HepG2 (cell line): ENCODE measurements around the gene CDC42EP1. TPM values are rescaled to one million over a fixed set of nuclear protein-coding genes. Genes with fewer than 3 reads are reported as not detected.

Experiments used
- CBFB ChIP-seq: sonication (generic); formaldehyde crosslinking; IDR thresholded peaks from 2 replicates; pipeline ENCODE4 v1.4.0; 2020; ENCODE audit warnings: missing genetic modification reagents
- HNF1A ChIP-seq, 2 experiments: sonication (generic) in 1 of 2; formaldehyde crosslinking in 1 of 2; IDR thresholded peaks; 2 replicates each; pipeline versions ENCODE4 v1.4.0 to v1.6.1; 2016 to 2020; ENCODE audit warnings: borderline replicate concordance in 1 of 2, low read depth in 1 of 2, mild to moderate bottlenecking in 1 of 2, missing genetic modification reagents in 1 of 2
- KLF12 ChIP-seq: sonication (generic); formaldehyde crosslinking; IDR thresholded peaks from 2 replicates; pipeline ENCODE4 v1.4.0; 2020; ENCODE audit warnings: missing genetic modification reagents, borderline replicate concordance
- KLF9 ChIP-seq: IDR thresholded peaks from 2 replicates; pipeline ENCODE4 v1.6.1; 2016; ENCODE audit warnings: low read depth
- LBX2 ChIP-seq: sonication (generic); formaldehyde crosslinking; IDR thresholded peaks from 2 replicates; pipeline ENCODE4 v1.5.0; 2020; ENCODE audit warnings: missing genetic modification reagents, mild to moderate bottlenecking, borderline replicate concordance
- MEIS1 ChIP-seq: sonication (generic); formaldehyde crosslinking; IDR thresholded peaks from 2 replicates; pipeline ENCODE4 v1.9.0; 2021; ENCODE audit warnings: mild to moderate bottlenecking, missing genetic modification reagents, moderate library complexity, borderline replicate concordance
- NFIC ChIP-seq: IDR thresholded peaks from 2 replicates; pipeline ENCODE4 v1.6.1; 2012; ENCODE audit warnings: mild to moderate bottlenecking, low read length, inconsistent platforms
- POLR2AphosphoS5 ChIP-seq: IDR thresholded peaks from 2 replicates; pipeline ENCODE4 v1.6.1; 2012; ENCODE audit warnings: low read depth, low read length
- SCMH1 ChIP-seq: sonication (generic); formaldehyde crosslinking; IDR thresholded peaks from 2 replicates; pipeline ENCODE4 v1.9.0; 2021; ENCODE audit warnings: missing genetic modification reagents, mild to moderate bottlenecking, borderline replicate concordance
- SMARCE1 ChIP-seq: fragments of 450-650 bp; IDR thresholded peaks from 2 replicates; pipeline ENCODE4 v1.6.1; 2017; ENCODE audit warnings: borderline replicate concordance
- SNAI1 ChIP-seq: sonication (generic); formaldehyde crosslinking; IDR thresholded peaks from 2 replicates; pipeline ENCODE4 v1.5.0; 2020; ENCODE audit warnings: mild to moderate bottlenecking, missing genetic modification reagents, borderline replicate concordance
- SP140L ChIP-seq: sonication (generic); formaldehyde crosslinking; IDR thresholded peaks from 2 replicates; pipeline ENCODE4 v1.4.0; 2020; ENCODE audit warnings: missing genetic modification reagents, borderline replicate concordance
- SRSF9 ChIP-seq: fragments of 200-400 bp; formaldehyde crosslinking; IDR thresholded peaks from 2 replicates; pipeline ENCODE4 v1.6.1; 2018; ENCODE audit warnings: borderline replicate concordance, mild to moderate bottlenecking, low read depth, low read length; ENCODE audit not compliant: insufficient read depth, poor library complexity, severe bottlenecking
- ZFP1 ChIP-seq: IDR thresholded peaks from 2 replicates; pipeline ENCODE4 v1.6.1; 2016
- ZNF256 ChIP-seq: sonication (generic); formaldehyde crosslinking; conservative IDR thresholded peaks from 2 replicates; pipeline ENCODE4 v1.4.0; 2020; ENCODE audit warnings: missing genetic modification reagents
- ZNF263 ChIP-seq: sonication (generic); formaldehyde crosslinking; IDR thresholded peaks from 2 replicates; pipeline ENCODE4 v1.4.0; 2020; ENCODE audit warnings: missing genetic modification reagents
- ZNF274 ChIP-seq: sonication (generic); formaldehyde crosslinking; IDR thresholded peaks from 2 replicates; pipeline ENCODE4 v1.5.1; 2020; ENCODE audit warnings: mild to moderate bottlenecking, missing genetic modification reagents
- ZNF430 ChIP-seq: sonication (generic); formaldehyde crosslinking; IDR thresholded peaks from 2 replicates; pipeline ENCODE4 v1.9.0; 2021; ENCODE audit warnings: mild to moderate bottlenecking, missing genetic modification reagents
- ZNF543 ChIP-seq: sonication (generic); formaldehyde crosslinking; IDR thresholded peaks from 2 replicates; pipeline ENCODE4 v1.4.0; 2020; ENCODE audit warnings: mild to moderate bottlenecking, missing genetic modification reagents
- ZNF580 ChIP-seq: IDR thresholded peaks from 2 replicates; pipeline ENCODE4 v1.6.1; 2016; ENCODE audit warnings: low read depth, borderline replicate concordance
- ZNF672 ChIP-seq: sonication (generic); formaldehyde crosslinking; IDR thresholded peaks from 2 replicates; pipeline ENCODE4 v1.8.1; 2022; ENCODE audit warnings: missing genetic modification reagents
- ZNF883 ChIP-seq: sonication (generic); formaldehyde crosslinking; IDR thresholded peaks from 2 replicates; pipeline ENCODE4 v1.5.1; 2020; ENCODE audit warnings: mild to moderate bottlenecking, missing genetic modification reagents; ENCODE audit errors: not compliant biosample characterization
- polyA plus RNA-seq, 8 experiments: library from polyadenylated mRNA; depleted of rRNA in 3 of 8; stranded (reverse) in 7 of 8; unstranded in 1 of 8; fragments of >200 nt; fragmentation: Illumina TruSeq in 4 of 8; extraction: Trizol in 4 of 8; gene quantifications; 2 replicates each; pipeline versions ENCODE4 v1.2.1 to v1.2.3, GENCODE V29; 2011 to 2016; ENCODE audit warnings: low read depth in 4 of 8, missing spikeins in 1 of 8, mixed read lengths in 1 of 8; ENCODE audit not compliant: insufficient read depth in 1 of 8
- total RNA-seq, 5 experiments: library from RNA; depleted of rRNA; stranded (reverse); fragments of >200 nt; fragmentation: Illumina TruSeq; extraction: Trizol; gene quantifications; 2 replicates each; pipeline ENCODE4 v1.2.3, GENCODE V29; 2016; ENCODE audit warnings: low read depth in 1 of 5
- TF ChIP-seq, protein P1 (sequence below): sonication (generic); formaldehyde crosslinking; IDR thresholded peaks from 2 replicates; pipeline ENCODE4 v1.9.0; 2022; ENCODE audit warnings: missing genetic modification reagents, mild to moderate bottlenecking, borderline replicate concordance

CDC42EP1 gene
- total and polyA plus RNA-seq, 2 of the 13 experiments (the other 11 are each of a cell fraction or from before 2014, with no cell fraction given), result 17.1 to 29.5 TPM

- TF ChIP-seq HNF1A (IDR thresholded peaks at IDR 0.05; ENCODE audit: low read depth) (peak; percentile 87), HNF1A (CRISPR knock-in tag; IDR thresholded peaks at IDR 0.05; ENCODE audit: borderline replicate concordance) (peak; percentile 94), LBX2 (CRISPR knock-in tag) (no peak), NFIC (peak; percentile 91), ZNF274 (CRISPR knock-in tag) (0 out of 2 replicates have a peak, but pooled peaks have one; percentile 7), POLR2AphosphoS5 (peak; percentile 36; the same call in 1 of the 2 replicates), ZNF263 (CRISPR knock-in tag) (peak; percentile 52; the same call in 1 of the 2 replicates), ZNF430 (CRISPR knock-in tag) (peak; percentile 77; the same call in 1 of the 2 replicates), ZNF672 (CRISPR knock-in tag) (no peak), ZNF883 (CRISPR knock-in tag) (peak; percentile 49), SP140L (CRISPR knock-in tag) (no peak), SMARCE1 (no peak), MEIS1 (peak; percentile 93; the same call in 1 of the 2 replicates), ZNF256 (CRISPR knock-in tag) (no peak), ZNF580 (peak; percentile 77), ZNF543 (CRISPR knock-in tag) (peak; percentile 97), SNAI1 (CRISPR knock-in tag) (no peak; the same call in 1 of the 2 replicates), SRSF9 (no peak), KLF9 (CRISPR knock-in tag) (no peak), KLF12 (CRISPR knock-in tag) (peak; percentile 77; the same call in 1 of the 2 replicates), CBFB (peak; percentile 90), ZFP1 (no peak), SCMH1 (no peak)
- TF ChIP-seq, protein P1, sequence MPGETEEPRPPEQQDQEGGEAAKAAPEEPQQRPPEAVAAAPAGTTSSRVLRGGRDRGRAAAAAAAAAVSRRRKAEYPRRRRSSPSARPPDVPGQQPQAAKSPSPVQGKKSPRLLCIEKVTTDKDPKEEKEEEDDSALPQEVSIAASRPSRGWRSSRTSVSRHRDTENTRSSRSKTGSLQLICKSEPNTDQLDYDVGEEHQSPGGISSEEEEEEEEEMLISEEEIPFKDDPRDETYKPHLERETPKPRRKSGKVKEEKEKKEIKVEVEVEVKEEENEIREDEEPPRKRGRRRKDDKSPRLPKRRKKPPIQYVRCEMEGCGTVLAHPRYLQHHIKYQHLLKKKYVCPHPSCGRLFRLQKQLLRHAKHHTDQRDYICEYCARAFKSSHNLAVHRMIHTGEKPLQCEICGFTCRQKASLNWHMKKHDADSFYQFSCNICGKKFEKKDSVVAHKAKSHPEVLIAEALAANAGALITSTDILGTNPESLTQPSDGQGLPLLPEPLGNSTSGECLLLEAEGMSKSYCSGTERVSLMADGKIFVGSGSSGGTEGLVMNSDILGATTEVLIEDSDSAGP (CRISPR knock-in tag), result peak; percentile 92
These were observed 14.4 kb upstream of the CDC42EP1 start (continued) for GRCh38 chr22:37545703-37546436.
